ENCODE results near the gene IL27RA.

DNA sequence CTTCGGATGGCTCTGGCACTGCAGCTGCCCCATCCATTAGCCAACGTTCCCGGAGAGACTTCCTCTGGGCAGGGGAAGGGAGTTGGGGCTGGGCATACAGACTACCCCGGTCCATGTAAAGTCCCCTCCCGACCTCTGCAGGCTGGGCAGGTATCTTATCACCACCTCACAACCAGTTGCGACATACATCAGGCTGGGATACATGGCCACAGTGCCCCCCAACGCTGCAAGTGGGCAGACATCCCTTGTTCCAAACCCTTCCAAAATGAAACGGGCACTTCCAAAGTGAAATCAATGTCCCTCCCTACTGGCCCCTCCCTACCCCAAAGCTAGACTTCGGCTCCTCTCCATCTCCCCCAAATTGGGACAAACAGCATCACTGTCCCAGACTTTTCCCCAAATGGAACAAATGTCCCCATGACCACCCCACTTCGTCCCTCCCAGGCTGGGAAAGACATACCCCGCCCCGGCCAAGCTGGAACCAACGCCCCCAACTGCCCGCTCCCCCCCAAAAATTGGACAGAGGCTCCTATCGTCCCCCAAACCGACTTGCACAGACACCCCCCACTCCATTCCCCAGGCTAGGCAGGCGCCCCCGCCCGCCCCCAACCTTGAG lies 25.3 kb downstream of the IL27RA start:
- TF ChIP-seq, protein P1, sequence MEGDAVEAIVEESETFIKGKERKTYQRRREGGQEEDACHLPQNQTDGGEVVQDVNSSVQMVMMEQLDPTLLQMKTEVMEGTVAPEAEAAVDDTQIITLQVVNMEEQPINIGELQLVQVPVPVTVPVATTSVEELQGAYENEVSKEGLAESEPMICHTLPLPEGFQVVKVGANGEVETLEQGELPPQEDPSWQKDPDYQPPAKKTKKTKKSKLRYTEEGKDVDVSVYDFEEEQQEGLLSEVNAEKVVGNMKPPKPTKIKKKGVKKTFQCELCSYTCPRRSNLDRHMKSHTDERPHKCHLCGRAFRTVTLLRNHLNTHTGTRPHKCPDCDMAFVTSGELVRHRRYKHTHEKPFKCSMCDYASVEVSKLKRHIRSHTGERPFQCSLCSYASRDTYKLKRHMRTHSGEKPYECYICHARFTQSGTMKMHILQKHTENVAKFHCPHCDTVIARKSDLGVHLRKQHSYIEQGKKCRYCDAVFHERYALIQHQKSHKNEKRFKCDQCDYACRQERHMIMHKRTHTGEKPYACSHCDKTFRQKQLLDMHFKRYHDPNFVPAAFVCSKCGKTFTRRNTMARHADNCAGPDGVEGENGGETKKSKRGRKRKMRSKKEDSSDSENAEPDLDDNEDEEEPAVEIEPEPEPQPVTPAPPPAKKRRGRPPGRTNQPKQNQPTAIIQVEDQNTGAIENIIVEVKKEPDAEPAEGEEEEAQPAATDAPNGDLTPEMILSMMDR (IDR thresholded peaks at IDR 0.05), result no peak
- TF ChIP-seq POLR2AphosphoS5 (IDR thresholded peaks at IDR 0.05; ENCODE audit: low read depth, low read length), result no peak

Measured in Panc1 (cell line).